ENCODE measurements around the gene BMPR1A. TPM values are rescaled to one million over a fixed set of nuclear protein-coding genes. Genes with fewer than 3 reads are reported as not detected.

BMPR1A gene
- total RNA-seq, 1 experiment from 2014 or later = 104 TPM

DNA sequence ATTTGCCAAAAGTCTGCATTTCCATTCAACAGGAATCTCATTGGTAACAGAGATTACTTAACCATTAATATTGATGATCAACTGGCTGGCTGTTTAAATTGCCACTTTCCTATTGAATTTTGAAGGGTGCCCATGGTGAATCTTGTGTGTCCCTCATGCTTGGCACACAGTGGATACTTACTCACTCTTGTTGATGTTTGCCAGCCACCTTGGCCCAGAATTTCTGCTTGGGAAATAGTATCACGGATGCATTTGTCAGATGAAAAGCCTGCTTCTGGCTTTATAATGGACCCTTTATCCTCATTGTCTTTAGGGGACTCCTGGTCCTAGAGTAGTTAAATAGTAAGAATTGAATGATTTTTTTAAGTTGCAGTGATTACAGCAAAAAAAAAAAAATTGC is 149.0 kb downstream of the BMPR1A start (continued):
- no peak for TF ChIP-seq GRHL2 (CRISPR knock-in tag; IDR thresholded peaks at IDR 0.05; ENCODE audit: insufficient replicate concordance, severe bottlenecking)

DNA sequence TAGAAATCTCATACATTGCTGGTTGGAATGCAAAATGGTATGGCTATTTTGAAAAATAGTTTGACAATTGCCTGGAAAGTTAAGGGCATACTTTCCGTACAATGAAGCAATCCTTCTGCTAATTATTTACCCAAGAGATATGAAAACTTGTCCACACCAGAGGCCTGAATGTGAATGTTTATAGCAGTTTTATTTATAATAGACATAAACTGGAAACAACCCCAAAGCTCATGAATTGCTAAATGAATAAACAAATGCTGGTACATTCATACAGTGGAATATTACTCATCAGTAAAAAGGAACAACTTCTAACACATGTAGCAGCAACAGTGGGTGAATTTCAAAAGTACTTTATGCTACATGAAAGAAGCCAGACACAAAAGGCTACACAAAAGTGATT is 158.3 kb downstream of the BMPR1A start:
- DNase-seq (ENCODE audit: low spot score) (no peak), ATAC-seq (no peak)

DNA sequence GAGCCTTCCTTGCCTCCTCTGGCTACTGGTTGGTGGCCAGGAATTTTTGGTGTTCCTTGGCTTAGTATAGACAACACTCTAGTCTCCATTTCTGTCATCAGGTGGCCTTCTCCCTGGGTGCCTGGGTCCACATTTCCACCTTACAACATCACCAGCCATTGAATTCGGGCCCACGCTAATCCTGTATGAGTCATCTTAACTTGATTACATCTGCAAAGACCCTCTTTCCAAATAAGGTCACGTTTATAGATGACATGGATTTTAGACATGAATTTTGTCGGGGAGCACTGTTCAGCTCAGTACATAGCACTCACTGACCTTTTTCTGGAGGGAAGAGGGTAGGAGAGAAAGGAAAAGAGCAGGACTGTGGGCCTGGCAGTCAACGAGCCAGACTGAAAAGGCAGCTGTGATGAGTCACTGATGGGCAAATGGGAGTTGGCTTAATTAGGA is 161.6 kb downstream of the BMPR1A start:
- ChIA-PET CTCF (interaction anchor here (0.7 to 1.4 kb wide), 3 partner anchors 19 to 22 kb away, joined by 3 to 4 read pairs (median 4); no protein-coding TSS in a partner anchor), POLR2A (no interaction called here)
- Mint-ChIP-seq H3K36me3 (peaks cover 83% of the 10 kb centered on the region), H3K27ac (peak overlapping the region; percentile 71), H3K4me1 (no peaks in the 10 kb centered on the region), H3K9me3 (no peaks in the 10 kb centered on the region), H3K27me3 (ENCODE audit: low read depth) (no peaks in the 10 kb centered on the region), H3K4me3 (no peak overlapping the region)
- DNase-seq (ENCODE audit: low spot score) (no peak), ATAC-seq (no peak)
- TF ChIP-seq ETV6 (CRISPR knock-in tag; IDR thresholded peaks at IDR 0.05) (no peak), ZNF232 (CRISPR knock-in tag; IDR thresholded peaks at IDR 0.05) (no peak), NR1H2 (CRISPR knock-in tag; IDR thresholded peaks at IDR 0.05) (no peak), ZBTB21 (CRISPR knock-in tag; IDR thresholded peaks at IDR 0.05; ENCODE audit: borderline replicate concordance) (no peak), NR2C2 (CRISPR knock-in tag; IDR thresholded peaks at IDR 0.05) (no peak), ZNF317 (CRISPR knock-in tag; IDR thresholded peaks at IDR 0.05; ENCODE audit: borderline replicate concordance, low read depth) (no peak), TEAD4 (CRISPR knock-in tag; IDR thresholded peaks at IDR 0.05) (no peak), NFATC4 (CRISPR knock-in tag; IDR thresholded peaks at IDR 0.05) (no peak), EMX1 (CRISPR knock-in tag; IDR thresholded peaks at IDR 0.05) (no peak), FOXK1 (CRISPR knock-in tag; IDR thresholded peaks at IDR 0.05) (no peak), MXD4 (CRISPR knock-in tag; IDR thresholded peaks at IDR 0.05; ENCODE audit: borderline replicate concordance) (no peak)
- TF ChIP-seq, protein P1, sequence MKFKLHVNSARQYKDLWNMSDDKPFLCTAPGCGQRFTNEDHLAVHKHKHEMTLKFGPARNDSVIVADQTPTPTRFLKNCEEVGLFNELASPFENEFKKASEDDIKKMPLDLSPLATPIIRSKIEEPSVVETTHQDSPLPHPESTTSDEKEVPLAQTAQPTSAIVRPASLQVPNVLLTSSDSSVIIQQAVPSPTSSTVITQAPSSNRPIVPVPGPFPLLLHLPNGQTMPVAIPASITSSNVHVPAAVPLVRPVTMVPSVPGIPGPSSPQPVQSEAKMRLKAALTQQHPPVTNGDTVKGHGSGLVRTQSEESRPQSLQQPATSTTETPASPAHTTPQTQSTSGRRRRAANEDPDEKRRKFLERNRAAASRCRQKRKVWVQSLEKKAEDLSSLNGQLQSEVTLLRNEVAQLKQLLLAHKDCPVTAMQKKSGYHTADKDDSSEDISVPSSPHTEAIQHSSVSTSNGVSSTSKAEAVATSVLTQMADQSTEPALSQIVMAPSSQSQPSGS (CRISPR knock-in tag; IDR thresholded peaks at IDR 0.05; ENCODE audit: borderline replicate concordance, low read depth) = no peak
- TF ChIP-seq, protein P2, sequence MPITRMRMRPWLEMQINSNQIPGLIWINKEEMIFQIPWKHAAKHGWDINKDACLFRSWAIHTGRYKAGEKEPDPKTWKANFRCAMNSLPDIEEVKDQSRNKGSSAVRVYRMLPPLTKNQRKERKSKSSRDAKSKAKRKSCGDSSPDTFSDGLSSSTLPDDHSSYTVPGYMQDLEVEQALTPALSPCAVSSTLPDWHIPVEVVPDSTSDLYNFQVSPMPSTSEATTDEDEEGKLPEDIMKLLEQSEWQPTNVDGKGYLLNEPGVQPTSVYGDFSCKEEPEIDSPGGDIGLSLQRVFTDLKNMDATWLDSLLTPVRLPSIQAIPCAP (CRISPR knock-in tag; IDR thresholded peaks at IDR 0.05) = no peak
- TF ChIP-seq, protein P3, sequence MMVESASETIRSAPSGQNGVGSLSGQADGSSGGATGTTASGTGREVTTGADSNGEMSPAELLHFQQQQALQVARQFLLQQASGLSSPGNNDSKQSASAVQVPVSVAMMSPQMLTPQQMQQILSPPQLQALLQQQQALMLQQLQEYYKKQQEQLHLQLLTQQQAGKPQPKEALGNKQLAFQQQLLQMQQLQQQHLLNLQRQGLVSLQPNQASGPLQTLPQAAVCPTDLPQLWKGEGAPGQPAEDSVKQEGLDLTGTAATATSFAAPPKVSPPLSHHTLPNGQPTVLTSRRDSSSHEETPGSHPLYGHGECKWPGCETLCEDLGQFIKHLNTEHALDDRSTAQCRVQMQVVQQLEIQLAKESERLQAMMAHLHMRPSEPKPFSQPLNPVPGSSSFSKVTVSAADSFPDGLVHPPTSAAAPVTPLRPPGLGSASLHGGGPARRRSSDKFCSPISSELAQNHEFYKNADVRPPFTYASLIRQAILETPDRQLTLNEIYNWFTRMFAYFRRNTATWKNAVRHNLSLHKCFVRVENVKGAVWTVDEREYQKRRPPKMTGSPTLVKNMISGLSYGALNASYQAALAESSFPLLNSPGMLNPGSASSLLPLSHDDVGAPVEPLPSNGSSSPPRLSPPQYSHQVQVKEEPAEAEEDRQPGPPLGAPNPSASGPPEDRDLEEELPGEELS (CRISPR knock-in tag; IDR thresholded peaks at IDR 0.05) = no peak
- TF ChIP-seq, protein P4, sequence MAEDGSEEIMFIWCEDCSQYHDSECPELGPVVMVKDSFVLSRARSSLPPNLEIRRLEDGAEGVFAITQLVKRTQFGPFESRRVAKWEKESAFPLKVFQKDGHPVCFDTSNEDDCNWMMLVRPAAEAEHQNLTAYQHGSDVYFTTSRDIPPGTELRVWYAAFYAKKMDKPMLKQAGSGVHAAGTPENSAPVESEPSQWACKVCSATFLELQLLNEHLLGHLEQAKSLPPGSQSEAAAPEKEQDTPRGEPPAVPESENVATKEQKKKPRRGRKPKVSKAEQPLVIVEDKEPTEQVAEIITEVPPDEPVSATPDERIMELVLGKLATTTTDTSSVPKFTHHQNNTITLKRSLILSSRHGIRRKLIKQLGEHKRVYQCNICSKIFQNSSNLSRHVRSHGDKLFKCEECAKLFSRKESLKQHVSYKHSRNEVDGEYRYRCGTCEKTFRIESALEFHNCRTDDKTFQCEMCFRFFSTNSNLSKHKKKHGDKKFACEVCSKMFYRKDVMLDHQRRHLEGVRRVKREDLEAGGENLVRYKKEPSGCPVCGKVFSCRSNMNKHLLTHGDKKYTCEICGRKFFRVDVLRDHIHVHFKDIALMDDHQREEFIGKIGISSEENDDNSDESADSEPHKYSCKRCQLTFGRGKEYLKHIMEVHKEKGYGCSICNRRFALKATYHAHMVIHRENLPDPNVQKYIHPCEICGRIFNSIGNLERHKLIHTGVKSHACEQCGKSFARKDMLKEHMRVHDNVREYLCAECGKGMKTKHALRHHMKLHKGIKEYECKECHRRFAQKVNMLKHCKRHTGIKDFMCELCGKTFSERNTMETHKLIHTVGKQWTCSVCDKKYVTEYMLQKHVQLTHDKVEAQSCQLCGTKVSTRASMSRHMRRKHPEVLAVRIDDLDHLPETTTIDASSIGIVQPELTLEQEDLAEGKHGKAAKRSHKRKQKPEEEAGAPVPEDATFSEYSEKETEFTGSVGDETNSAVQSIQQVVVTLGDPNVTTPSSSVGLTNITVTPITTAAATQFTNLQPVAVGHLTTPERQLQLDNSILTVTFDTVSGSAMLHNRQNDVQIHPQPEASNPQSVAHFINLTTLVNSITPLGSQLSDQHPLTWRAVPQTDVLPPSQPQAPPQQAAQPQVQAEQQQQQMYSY (CRISPR knock-in tag; IDR thresholded peaks at IDR 0.05) = no peak

More for the DNA sequence above, 158.3 kb downstream of the BMPR1A start:
- peaks cover 63% of the 10 kb centered on the region for H3K36me3 Mint-ChIP-seq
- TF ChIP-seq ZNF423 (CRISPR knock-in tag; IDR thresholded peaks at IDR 0.05) = no peak
- TF ChIP-seq, protein P5, sequence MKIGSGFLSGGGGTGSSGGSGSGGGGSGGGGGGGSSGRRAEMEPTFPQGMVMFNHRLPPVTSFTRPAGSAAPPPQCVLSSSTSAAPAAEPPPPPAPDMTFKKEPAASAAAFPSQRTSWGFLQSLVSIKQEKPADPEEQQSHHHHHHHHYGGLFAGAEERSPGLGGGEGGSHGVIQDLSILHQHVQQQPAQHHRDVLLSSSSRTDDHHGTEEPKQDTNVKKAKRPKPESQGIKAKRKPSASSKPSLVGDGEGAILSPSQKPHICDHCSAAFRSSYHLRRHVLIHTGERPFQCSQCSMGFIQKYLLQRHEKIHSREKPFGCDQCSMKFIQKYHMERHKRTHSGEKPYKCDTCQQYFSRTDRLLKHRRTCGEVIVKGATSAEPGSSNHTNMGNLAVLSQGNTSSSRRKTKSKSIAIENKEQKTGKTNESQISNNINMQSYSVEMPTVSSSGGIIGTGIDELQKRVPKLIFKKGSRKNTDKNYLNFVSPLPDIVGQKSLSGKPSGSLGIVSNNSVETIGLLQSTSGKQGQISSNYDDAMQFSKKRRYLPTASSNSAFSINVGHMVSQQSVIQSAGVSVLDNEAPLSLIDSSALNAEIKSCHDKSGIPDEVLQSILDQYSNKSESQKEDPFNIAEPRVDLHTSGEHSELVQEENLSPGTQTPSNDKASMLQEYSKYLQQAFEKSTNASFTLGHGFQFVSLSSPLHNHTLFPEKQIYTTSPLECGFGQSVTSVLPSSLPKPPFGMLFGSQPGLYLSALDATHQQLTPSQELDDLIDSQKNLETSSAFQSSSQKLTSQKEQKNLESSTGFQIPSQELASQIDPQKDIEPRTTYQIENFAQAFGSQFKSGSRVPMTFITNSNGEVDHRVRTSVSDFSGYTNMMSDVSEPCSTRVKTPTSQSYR (CRISPR knock-in tag; IDR thresholded peaks at IDR 0.05) = no peak
- TF ChIP-seq, protein P6, sequence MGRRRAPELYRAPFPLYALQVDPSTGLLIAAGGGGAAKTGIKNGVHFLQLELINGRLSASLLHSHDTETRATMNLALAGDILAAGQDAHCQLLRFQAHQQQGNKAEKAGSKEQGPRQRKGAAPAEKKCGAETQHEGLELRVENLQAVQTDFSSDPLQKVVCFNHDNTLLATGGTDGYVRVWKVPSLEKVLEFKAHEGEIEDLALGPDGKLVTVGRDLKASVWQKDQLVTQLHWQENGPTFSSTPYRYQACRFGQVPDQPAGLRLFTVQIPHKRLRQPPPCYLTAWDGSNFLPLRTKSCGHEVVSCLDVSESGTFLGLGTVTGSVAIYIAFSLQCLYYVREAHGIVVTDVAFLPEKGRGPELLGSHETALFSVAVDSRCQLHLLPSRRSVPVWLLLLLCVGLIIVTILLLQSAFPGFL (CRISPR knock-in tag; IDR thresholded peaks at IDR 0.05; ENCODE audit: borderline replicate concordance) = no peak
- POLR2A ChIA-PET = no interaction called here
- no peaks in the 10 kb centered on the region for H3K27me3 Mint-ChIP-seq (ENCODE audit: low read depth)
- H3K4me1 Mint-ChIP-seq = no peaks in the 10 kb centered on the region
- H3K9me3 Mint-ChIP-seq = no peaks in the 10 kb centered on the region
- no peak overlapping the region for H3K27ac Mint-ChIP-seq
- CTCF ChIA-PET = no interaction called here
- no peak overlapping the region for H3K4me3 Mint-ChIP-seq
